HUDEP-2 (cell line): ENCODE results near the gene SLC9A5.

Experiments used
- DNase-seq, 76 experiments: peaks; one replicate each; lab custom pipeline; 2025; ENCODE audit not compliant: unreplicated experiment in 76 of 76; lab: John Stamatoyannopoulos, UW

Gene SLC9A5, protein sequence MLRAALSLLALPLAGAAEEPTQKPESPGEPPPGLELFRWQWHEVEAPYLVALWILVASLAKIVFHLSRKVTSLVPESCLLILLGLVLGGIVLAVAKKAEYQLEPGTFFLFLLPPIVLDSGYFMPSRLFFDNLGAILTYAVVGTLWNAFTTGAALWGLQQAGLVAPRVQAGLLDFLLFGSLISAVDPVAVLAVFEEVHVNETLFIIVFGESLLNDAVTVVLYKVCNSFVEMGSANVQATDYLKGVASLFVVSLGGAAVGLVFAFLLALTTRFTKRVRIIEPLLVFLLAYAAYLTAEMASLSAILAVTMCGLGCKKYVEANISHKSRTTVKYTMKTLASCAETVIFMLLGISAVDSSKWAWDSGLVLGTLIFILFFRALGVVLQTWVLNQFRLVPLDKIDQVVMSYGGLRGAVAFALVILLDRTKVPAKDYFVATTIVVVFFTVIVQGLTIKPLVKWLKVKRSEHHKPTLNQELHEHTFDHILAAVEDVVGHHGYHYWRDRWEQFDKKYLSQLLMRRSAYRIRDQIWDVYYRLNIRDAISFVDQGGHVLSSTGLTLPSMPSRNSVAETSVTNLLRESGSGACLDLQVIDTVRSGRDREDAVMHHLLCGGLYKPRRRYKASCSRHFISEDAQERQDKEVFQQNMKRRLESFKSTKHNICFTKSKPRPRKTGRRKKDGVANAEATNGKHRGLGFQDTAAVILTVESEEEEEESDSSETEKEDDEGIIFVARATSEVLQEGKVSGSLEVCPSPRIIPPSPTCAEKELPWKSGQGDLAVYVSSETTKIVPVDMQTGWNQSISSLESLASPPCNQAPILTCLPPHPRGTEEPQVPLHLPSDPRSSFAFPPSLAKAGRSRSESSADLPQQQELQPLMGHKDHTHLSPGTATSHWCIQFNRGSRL

DNA sequence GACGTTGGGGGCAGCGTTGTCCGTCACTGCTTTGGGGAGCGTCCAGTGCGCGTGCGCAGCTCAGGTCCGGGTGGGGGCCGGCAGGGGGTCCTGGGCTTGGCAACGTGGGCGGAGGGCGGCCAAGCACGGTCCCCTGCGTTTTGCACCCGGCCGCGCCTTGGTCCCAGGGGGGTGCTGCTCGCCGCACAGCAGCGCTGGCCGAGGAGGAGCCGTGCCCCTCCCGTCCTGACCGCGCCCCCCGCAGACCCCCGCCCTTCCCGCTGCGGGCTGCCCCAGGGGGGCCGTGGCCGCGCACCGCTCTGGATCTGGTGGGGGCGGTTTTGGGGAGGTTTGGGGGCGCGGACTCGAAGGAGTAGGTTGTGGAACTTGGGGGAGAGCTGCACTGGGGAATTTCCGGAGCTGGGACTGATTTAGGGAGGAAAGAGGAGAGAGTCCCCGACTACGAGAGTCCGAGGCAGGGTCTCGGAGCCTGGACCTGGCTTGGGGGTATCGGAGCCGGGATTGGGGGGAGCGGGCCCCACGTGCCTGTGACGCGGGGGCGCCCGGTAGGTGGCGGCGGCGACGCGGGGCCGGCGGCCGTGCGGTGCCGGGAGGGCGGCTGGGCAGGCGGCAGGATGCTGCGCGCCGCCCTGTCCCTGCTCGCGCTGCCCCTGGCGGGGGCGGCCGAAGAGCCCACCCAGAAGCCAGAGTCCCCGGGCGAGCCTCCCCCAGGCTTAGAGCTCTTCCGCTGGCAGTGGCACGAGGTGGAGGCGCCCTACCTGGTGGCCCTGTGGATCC, at the start of gene SLC9A5:
Gene SLC9A5, plus strand, starts transcription at position 579 of the 777 bp plus-strand sequence. Its CDS starts 36 bp downstream, at position 615.
- DNase-seq, result peak in 8 of 76 experiments; percentile 9 to 40 (median 28)

DNA sequence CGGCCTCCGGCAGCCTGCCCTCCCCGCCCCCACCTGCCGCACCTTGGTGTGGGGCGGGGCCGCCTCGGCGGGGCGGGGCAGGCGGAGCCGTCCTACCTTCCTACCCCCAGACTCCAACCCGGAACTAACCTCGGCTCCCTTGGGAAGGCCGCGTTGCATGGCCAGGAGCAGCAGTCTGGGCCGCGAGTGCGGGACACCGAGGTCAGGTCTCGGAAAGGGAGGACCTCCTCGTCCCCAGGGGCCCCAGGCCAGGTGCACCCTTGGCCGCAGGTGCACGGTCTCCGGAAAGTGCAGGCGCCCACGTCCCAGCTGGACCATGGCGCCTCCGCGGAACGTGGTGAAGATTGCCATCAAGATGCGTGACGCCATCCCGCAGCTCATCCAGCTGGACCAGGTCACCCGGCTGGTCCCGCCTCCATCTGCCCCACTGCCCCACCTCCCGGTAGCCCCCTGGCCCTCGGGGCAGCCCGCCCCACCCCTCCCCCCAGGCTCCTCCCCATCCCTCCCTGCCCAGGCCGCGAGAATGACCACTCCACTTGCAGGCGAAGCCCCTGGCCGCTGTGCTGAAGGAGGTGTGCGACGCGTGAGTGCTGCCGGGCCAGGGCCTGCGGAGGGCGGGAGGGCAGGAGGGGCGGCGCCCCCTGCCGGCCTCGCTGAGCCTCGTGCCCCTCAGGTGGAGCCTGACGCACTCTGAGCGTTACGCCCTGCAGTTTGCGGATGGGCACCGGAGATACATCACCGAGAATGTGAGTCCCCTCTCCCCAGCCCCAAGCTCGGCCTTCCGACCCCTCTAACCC, 49.6 kb upstream of the SLC9A5 start, which contains the start of gene ELMO3:
Gene ELMO3, plus strand, starts transcription at position 121 of the 797 bp plus-strand sequence. Its CDS starts 196 bp downstream, at position 317.
- DNase-seq, result no peak

DNA sequence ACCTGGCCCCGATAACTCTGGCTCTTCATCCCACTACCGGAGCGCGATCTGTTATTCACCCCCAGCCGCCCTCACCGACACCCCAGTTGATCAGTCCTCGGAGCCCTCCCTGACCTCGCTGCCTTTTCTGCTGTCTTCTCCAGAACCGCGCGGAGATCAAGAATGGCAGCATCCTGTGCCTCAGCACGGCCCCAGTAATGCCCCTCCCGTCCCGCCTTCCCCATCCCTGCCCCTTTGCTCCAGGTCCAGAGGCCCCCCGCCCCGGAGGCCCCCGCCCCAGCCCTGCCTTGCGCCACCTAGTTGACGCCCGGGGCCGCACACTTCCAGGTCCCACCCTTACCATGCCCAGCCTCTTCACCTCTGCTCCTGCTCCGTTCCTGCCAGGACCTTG, 49.0 kb upstream of the SLC9A5 start:
- DNase-seq, result no peak

DNA sequence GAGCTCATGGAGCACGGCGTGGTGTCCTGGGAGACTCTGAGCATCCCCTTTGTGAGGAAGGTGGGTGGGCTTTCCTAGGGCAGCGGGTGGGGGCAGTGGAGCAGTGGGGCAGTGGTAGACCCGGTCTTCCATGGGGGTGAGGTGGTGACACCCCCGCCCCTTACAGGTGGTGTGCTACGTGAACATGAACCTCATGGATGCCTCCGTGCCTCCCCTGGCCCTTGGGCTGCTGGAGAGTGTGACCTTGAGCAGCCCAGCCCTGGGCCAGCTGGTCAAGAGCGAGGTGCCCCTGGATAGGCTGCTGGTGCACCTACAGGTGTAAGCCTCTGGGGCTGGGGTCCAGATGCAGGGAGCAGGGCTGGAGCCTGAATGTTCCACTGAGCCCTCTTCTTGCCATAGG, 48.3 kb upstream of the SLC9A5 start:
- DNase-seq, result no peak

DNA sequence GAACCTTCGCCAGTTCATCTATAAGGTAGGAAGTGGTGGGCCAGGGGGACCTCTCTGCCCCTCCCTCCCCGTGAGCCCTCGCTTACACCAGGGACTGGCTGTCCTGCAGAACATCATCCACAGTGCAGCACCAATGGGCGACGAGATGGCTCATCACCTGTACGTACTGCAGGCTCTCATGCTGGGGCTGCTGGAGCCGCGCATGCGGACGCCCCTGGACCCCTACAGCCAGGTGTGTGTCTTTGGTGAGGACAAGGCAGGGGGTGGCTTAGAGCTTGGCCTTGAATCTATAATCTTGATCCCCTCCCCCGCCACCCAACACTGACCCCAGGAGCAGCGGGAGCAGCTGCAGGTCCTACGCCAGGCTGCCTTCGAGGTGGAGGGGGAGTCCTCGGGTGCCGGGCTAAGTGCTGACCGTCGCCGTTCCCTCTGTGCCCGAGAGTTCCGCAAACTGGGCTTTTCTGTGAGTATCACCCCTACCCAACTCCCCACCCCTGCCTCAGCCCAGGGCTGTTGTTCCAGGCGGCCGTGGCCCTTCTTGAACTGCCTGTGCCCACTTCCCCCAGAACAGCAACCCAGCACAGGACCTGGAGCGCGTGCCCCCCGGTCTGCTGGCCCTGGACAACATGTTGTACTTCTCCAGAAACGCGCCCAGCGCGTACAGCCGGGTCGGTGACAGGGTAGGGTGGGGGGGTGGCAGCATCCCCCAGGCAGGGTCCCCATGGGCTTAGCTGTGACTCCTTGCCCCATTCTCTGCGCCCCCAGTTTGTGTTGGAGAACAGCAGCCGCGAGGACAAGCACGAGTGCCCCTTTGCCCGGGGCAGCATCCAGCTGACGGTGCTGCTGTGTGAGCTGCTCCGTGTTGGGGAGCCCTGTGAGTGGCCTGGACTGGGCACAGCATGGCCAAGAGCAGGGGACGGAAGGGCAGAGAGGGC, 47.1 kb upstream of the SLC9A5 start:
- DNase-seq, result no peak

DNA sequence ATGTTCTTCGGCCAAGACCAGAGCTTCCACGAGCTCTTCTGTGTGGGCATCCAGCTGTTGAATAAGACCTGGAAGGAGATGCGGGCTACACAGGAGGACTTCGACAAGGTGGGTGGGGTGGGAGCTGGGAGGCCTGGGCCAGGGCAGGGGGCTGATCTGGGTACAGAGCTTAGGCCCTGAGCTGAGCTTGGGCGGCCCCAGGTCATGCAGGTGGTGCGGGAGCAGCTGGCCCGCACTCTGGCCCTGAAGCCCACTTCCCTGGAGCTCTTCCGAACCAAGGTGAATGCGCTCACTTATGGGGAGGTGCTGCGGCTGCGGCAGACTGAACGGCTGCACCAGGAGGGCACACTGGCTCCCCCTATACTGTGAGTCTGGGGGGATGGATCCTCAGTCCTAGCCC, 46.4 kb upstream of the SLC9A5 start:
- no peak for DNase-seq

DNA sequence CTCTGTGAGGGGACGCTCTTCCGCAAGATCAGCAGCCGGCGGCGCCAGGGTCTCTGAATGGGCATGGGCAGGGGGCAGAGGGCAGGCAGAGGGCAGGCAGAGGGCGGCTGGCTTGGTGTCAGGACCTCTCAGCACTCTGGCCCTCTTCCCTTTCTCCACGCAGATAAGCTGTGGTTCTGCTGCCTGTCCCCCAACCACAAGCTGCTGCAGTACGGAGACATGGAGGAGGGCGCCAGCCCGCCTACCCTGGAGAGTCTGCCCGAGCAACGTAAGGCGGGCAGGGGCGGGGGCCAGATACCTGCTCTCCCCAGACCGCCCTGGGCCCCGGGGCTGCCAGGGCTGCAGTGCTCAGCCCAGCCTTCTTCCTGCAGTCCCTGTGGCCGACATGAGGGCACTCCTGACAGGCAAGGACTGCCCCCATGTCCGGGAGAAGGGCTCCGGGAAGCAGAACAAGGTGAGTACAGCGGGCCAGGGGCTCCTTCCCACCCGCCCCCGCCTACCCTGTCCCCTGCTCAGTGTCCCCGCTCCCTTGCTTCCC, 45.8 kb upstream of the SLC9A5 start:
- no peak for DNase-seq

DNA sequence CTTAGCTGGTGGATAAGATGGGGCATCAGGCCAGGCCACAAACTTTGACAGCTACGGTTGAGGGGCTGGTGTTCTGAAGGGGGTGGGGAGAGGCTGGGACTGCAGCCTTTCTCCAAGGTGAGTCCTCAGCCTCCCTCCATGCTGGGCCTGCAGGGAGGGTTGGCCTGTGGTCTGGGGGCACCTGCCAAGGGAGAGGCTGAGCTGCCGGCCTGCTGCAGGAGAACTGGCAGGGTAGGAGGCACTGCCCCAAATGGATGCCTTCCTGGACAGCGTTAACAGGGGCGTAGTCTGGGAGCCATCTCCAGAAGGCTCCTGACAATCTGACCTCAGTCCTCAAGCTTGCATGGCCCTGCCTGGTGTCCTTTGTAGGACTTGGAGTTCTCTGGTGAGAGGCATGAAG, 44.7 kb upstream of the SLC9A5 start:
- no peak for DNase-seq

DNA sequence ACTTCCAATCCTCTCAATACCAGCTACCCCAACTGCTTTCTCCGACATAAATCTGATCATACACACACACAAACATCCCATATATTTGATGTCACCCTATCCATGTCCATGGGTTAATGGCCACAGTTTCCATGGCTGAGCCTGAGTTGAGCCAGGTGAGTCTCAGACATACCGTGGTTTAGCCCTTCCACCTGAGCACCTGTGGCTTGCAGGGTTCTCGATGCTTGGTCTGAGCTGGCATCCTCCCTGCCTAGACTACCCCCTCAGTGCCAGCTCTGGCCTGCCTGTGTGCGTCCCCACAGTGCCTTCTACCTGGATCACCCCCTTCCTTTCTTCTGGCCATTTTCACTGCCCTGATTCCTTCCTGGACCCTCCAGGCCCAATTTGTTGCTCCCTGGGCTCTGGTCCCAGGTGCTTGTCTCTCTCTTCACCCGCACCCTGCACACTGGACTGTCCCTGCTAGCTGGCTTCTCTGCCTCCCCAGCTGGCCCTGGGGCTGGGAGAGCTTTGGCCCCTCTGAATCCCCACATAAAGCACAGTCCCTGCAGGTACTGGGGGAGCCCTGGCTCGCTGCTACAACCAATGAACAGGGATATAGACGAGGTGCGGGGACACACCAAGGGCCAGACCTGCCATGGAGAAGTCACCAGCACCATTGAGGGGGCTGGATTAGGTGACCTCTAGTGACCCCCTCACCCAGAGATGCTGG, 42.5 kb upstream of the SLC9A5 start:
- DNase-seq, result peak in 1 of 76 experiments; percentile 15

DNA sequence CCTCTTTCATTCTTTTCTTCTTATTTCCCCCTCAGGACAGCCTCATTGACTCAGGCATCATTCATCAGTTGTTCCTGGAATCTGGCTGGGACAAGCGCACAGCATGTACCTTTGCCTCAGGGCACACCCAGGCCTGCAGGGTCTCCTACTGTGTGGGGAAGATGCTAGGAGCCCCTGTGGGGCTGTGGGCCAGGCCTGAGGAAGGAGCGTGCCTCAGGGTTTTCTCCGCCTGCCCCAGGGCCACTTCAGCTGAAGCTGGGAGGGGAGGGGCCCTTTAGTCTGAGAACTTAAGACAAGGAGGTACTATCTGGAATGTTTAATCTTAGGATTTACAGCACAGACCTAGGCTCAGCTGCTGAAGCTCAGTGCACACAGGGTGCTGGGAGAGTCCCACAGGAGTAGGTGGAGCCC, 41.9 kb upstream of the SLC9A5 start:
- DNase-seq, result peak in 2 of 76 experiments; percentile 5 to 15

DNA sequence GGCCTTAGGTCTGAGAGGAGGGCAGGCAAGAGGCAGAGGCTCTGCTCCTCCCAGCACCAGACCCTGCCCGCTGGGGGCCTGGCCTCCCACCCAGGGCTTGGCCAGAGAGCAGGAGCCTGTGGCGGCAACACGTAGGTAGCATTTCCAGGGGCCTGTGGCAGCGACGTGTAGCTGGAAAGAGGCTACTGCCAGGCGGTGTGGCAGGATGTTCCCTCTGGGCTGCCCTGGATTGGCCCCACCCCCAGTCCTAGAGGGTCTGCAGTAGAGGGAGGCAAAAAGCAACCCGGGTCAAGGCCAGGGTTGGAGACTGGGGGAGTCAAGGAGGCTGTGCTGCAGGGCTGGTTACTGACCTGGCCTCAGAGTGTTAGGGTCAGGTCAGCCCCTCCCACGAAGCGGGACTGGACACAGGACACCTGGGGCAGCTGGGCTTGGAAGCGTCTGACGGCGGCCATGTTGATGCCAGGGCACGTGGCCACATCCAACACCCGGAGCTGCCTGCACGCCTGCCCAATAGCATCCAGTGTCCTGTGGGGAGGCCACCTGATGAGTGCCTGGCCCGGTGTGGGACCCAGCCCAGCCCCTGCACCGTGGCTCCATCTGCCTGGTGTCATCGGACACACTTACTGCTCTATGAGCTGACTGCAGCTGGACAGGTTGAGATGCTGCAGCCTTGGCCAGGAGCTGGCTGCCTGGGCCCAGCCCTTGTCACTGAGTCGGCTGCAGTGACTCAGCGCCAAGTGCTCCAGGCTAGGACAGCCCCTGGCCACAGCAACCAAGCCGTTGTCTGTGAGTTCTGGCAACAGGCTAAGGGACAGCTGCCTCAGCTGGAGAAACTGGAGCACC, 41.3 kb upstream of the SLC9A5 start:
- peak in 31 of 76 experiments; percentile 3 to 59 (median 26) for DNase-seq

DNA sequence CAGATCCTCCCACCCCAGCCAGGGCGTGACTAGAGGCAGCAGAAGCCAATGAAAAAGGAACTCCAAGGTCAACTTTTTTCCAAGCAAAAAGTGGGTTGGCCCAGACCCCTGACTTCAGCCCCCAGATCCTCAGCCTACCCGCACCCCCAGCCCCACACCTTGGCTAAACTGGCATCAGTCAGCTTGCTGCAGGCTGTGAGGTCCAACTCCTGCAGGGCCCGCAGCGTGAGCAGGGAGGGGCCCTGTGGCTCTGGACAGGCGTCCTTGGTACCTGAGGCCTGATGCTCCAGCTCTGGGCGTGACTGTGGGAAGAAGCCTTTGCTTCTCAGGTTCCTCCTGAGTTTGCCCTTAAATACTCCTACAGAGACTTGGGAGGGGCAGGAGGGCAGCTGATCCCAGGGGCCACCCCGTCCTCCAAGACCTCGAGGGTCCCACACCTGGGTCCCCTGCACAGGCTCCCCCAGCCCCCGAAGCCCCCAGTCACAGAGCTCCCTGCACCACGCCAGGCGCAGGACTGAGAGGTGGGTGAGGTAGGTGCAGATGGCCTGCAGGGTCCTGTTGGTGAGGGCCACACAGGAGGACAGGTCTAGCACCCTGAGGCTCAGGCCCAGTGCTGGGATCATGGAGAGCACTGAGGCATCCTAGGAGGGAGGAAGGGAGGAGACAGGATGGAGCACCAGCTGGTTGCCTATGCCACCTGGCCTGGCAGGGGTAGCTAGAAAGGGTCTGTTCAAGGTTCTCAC, 40.5 kb upstream of the SLC9A5 start:
- DNase-seq, result no peak

DNA sequence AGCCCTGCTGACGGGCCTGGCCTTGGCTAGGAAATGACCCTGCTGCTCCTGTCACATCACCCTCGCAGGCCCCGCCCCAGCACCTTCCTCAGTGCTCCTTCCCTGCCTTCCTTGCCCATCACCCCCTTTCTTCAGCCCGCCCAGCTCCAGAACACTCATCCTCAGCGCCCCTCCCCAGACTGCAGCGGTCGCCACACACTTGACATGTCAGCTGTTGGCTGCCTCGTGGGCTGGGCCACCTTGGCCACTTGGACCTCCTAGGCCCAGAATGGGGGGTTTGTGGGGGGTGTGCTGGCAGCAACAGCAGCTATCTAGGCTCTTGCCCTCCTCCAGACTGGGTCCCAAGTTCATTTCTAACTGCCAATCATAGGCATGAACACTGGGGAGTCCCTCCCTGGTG, 39.2 kb upstream of the SLC9A5 start:
- no peak for DNase-seq

DNA sequence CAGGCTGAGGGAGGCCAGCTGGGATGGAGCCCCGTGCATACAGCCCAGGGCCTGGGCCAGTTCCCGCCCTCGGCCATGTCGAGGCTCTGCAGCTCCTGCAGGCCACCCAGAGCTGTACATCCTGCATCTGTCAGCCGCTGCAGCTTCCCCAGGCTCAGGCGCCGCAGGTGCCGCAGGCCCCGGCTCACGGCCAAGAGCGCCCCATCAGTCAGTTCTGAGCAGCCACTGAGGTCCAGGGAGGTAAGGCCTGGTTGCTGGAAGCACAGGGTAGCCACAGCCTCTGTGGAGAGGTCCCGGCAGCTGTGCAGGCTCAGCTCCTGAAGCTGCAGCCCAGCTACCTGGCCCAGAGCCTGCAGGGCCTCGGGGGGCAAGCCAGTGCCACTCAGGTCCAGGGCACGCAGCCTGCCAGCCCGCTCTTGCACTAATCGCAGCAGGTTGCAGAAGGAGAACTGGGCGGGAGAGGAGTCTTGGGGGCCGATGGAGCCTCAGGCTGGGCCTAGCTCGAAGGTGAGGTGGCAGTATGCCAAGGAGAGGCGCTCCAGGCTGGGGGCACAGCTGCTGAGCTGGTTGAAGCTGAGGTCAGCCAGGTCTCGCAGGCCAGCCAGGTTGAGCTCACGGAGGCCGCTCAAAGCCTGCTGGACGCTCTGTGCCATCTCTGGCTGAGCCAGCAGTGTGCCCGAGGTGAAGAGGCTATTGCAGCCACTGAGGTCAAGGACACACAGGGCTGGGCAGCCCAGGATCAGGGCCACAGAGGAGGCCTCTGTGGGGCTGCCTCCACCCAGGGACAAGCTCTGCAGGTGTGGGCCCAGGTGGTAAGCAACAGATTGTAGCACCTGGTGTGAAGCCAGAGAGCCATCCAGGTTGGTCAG, 38.5 kb upstream of the SLC9A5 start:
- no peak for DNase-seq

DNA sequence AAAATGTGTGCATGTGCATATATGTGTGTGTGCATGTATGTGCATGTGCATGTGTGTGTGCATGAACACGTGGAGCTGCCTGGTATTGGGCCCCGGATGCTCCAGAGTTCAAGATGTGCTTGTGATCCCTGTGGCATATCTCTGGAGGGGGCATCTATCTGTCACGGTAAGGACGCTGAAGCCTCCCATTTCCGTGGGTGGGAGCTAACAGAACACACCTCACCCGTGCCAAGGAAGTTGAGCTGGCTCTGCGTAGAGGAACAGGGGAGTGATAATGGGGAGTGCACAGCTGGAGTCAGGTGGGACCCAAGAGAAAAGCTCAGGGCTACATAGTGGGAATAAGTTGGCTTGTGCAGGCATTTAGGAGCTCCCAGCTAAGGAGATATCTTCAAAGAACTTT, 37.1 kb upstream of the SLC9A5 start:
- no peak for DNase-seq
